ENCODE data around the gene CYP2C19. TPM values are rescaled to one million over a fixed set of nuclear protein-coding genes. Genes with fewer than 3 reads are reported as not detected.

The CYP2C19 gene
- total and polyA plus RNA-seq, 9 of the 15 experiments (the other 6 are each of a cell fraction or from before 2014, with no cell fraction given) = not detected

GRCh38 chr10:94859086-94859485, 96.6 kb downstream of the CYP2C19 start:
- FAIRE-seq (no peak), ATAC-seq (no peak), DNase-seq (ENCODE audit: extremely low read depth in 1 of 4, low spot score in 3 of 4) (no peak)
- no TSS peak for BruUV-seq (replicated peaks)
- intact Hi-C loops (cut with micrococcal nuclease) (no loop called here), in situ Hi-C loops (cut with MboI) (no loop called here)
- Histone ChIP-seq H3K4me1 (replicated peaks in 1 of 2; ENCODE audit: control insufficient read depth in 2 of 2, insufficient read depth in 2 of 2, low read length in 2 of 2) (no peaks in the 10 kb centered on the region), H3K9me3 (replicated peaks; ENCODE audit: control insufficient read depth, insufficient read depth, low read depth, low read length) (no peaks in the 10 kb centered on the region), H3K27ac (ENCODE audit: extremely low read depth, low read depth, low read length) (no peak overlapping the region), H3K27me3 (ENCODE audit: control insufficient read depth in 2 of 2, insufficient read depth in 2 of 2, low read length in 2 of 2) (no peaks in the 10 kb centered on the region), H3K79me2 (ENCODE audit: control insufficient read depth, insufficient read depth, low read length) (no peaks in the 10 kb centered on the region), H2AFZ (ENCODE audit: low read depth, low read length) (no peak overlapping the region), H3K36me3 (ENCODE audit: control insufficient read depth, insufficient read depth, low read length) (no peaks in the 10 kb centered on the region), H3K9me1 (ENCODE audit: control insufficient read depth, insufficient read depth, low read length) (no peaks in the 10 kb centered on the region), H3K4me2 (ENCODE audit: insufficient read depth, low read length) (no peak overlapping the region), H3K9ac (ENCODE audit: insufficient read depth in 1 of 2, low read depth in 2 of 2, low read length in 2 of 2) (no peak overlapping the region), H3K4me3 (no peak overlapping the region), H4K20me1 (replicated peaks; ENCODE audit: control insufficient read depth, insufficient read depth, low read length) (no peaks in the 10 kb centered on the region)
- 4% methylated on average over 3 of the region's 3 CpGs for WGBS (ENCODE audit: insufficient coverage, low coverage, missing lambda C conversion rate)
- POLR2A ChIA-PET = no interaction called here
- CTCF ChIA-PET (ENCODE audit: low intra/inter-chr PET ratio) = no interaction called here
- TF ChIP-seq NCOR1 (IDR thresholded peaks at IDR 0.05) (no peak), ZNF77 (CRISPR knock-in tag; IDR thresholded peaks at IDR 0.05) (no peak), MEIS2 (IDR thresholded peaks at IDR 0.05; ENCODE audit: partially characterized antibody) (no peak), KLF13 (tag; IDR thresholded peaks at IDR 0.05; ENCODE audit: borderline replicate concordance, low read depth) (no peak), ZNF589 (CRISPR knock-in tag; IDR thresholded peaks at IDR 0.05; ENCODE audit: low read depth) (no peak), MAFG (tag; conservative IDR thresholded peaks at IDR 0.05) (no peak), MCM3 (IDR thresholded peaks at IDR 0.05) (no peak), CCNT2 (IDR thresholded peaks at IDR 0.05; ENCODE audit: borderline replicate concordance, extremely low read depth, insufficient read length, low read depth, low read length) (no peak), TEAD2 (tag; IDR thresholded peaks at IDR 0.05) (no peak), ZBTB49 (CRISPR knock-in tag; IDR thresholded peaks at IDR 0.05; ENCODE audit: borderline replicate concordance) (no peak), GABPB2 (CRISPR knock-in tag; conservative IDR thresholded peaks at IDR 0.05) (no peak), FIP1L1 (IDR thresholded peaks at IDR 0.05; ENCODE audit: low read depth, low read length, poor library complexity, severe bottlenecking) (no peak), SPI1 (IDR thresholded peaks at IDR 0.05; ENCODE audit: borderline replicate concordance, low read depth, low read length) (no peak), ZNF24 (IDR thresholded peaks at IDR 0.05) (no peak), NCOA6 (IDR thresholded peaks at IDR 0.05) (no peak), ZNF134 (CRISPR knock-in tag; conservative IDR thresholded peaks at IDR 0.05) (no peak), KLF16 (IDR thresholded peaks at IDR 0.05) (no peak), PRMT5 (CRISPR knock-in tag; IDR thresholded peaks at IDR 0.05) (no peak), PHF21A (IDR thresholded peaks at IDR 0.05; ENCODE audit: borderline replicate concordance, low read depth) (no peak)
